ENCODE measurements around the gene MEOX1. TPM values are rescaled to one million over a fixed set of nuclear protein-coding genes. Genes with fewer than 3 reads are reported as not detected.
A peak's percentile ranks its signal among the peaks of the same experiment; 100 is the strongest.

The MEOX1 gene
- total RNA-seq, 6 experiments from 2014 or later = not detected

DNA sequence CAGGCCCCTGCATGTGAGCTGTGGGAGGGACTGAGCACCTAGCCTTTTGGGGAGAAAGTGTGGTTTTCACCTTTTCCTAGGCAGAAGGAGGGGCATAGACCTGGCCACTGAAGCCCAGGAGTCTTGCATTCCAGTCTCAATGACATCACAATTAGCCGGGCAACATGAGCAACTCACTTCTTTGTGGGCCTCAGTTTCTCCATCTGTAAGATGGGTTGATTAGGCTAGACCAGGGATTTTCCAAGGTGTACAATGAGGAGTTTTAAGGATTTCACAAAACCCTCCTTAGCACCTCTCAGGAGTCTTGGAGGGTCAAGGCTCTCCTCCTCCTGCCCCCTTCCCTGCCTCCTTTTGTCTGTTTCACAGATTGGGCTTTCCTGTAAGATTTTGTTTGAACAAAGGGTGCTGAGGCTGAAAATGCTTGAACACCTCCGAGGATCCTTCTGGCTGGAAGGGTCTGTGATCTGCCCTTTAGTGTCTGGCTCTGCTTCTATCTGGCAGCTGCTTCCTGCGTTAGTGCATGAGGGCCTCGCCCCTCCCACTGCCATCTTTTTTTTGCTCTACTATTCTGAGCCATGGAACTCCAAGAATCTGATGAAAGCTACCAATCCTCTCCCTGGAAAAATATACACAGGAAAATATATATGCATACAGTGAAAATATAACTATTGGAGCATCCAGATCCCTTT is 63.2 kb downstream of the MEOX1 start:
- no peak overlapping the region for H3K4me3 Mint-ChIP-seq
- H3K4me1 Mint-ChIP-seq (ENCODE audit: low read depth) = peaks cover 25% of the 10 kb centered on the region
- H3K27me3 Mint-ChIP-seq (ENCODE audit: insufficient read depth) = peaks cover 5% of the 10 kb centered on the region

DNA sequence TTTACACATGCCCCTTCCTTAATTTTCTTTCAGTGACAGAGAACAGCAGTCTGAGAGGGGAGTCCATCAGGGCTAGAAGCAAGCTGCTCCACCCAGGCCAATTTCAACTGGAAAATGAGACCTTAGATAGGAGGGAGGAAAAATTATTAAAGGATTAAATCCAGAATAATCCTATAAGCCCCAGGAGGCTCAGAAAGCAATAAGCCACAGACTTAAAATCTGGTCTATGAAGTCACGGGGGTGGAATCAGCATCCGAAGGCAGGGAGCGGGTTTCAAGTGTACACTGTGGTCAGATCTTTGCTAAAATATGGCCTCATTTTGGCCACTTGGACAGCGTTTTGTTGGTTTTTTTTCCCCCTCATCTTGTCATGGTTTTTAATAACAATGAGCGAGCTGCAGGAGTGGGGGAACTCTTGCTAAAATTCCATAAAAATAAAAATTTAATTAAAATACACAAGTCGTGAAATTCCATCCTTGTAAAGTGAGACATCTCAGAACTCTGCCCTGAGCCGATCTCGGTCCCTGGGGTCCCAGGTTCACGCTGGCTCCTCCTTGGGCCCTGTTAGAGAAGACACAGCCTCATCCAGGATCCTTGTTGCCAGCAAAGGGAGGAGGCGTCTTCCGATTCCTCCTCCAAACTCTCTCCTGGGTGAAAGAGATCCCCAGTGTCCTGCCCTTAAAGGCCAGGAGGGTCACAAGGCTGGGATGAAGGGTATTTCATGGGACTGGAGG is 63.9 kb downstream of the MEOX1 start:
- no peak overlapping the region for H3K27ac Mint-ChIP-seq
- peaks cover 5% of the 10 kb centered on the region for H3K27me3 Mint-ChIP-seq (ENCODE audit: insufficient read depth)

More for the DNA sequence above, 63.2 kb downstream of the MEOX1 start:
- H3K27ac Mint-ChIP-seq = no peak overlapping the region
- no peaks in the 10 kb centered on the region for H3K9me3 Mint-ChIP-seq
- no peak for TF ChIP-seq CTCF (IDR thresholded peaks at IDR 0.05)
- DNase-seq = no peak
- no peaks in the 10 kb centered on the region for H3K36me3 Mint-ChIP-seq (ENCODE audit: low read depth)

GRCh38 chr17:43595466-43595865 is 66.3 kb downstream of the MEOX1 start:
- Mint-ChIP-seq H3K27me3 (ENCODE audit: insufficient read depth) (peaks cover 5% of the 10 kb centered on the region; the same call in 1 of the 2 replicates), H3K36me3 (ENCODE audit: low read depth) (no peaks in the 10 kb centered on the region), H3K9me3 (no peaks in the 10 kb centered on the region), H3K4me1 (ENCODE audit: low read depth) (peaks cover 50% of the 10 kb centered on the region), H3K4me3 (no peak overlapping the region), H3K27ac (peak overlapping the region; percentile 25; the same call in 1 of the 2 replicates)
- TF ChIP-seq CTCF (IDR thresholded peaks at IDR 0.05) = no peak
- no peak for DNase-seq

More for the DNA sequence above, 63.9 kb downstream of the MEOX1 start:
- H3K4me1 Mint-ChIP-seq (ENCODE audit: low read depth) = peaks cover 26% of the 10 kb centered on the region
- no peaks in the 10 kb centered on the region for H3K36me3 Mint-ChIP-seq (ENCODE audit: low read depth)
- no peaks in the 10 kb centered on the region for H3K9me3 Mint-ChIP-seq
- no peak for TF ChIP-seq CTCF (IDR thresholded peaks at IDR 0.05)
- DNase-seq = no peak
- H3K4me3 Mint-ChIP-seq = no peak overlapping the region

GRCh38 chr17:43591779-43592562 is 69.8 kb downstream of the MEOX1 start:
- H3K4me1 Mint-ChIP-seq (ENCODE audit: low read depth) = peaks cover 55% of the 10 kb centered on the region
- peak overlapping the region; percentile 82 for H3K4me3 Mint-ChIP-seq
- peak overlapping the region; percentile 97 for H3K27ac Mint-ChIP-seq
- TF ChIP-seq CTCF (IDR thresholded peaks at IDR 0.05) = peak; percentile 7; the same call in 1 of the 2 replicates
- no peaks in the 10 kb centered on the region for H3K9me3 Mint-ChIP-seq
- peak; percentile 57 for DNase-seq
- H3K36me3 Mint-ChIP-seq (ENCODE audit: low read depth) = no peaks in the 10 kb centered on the region
- H3K27me3 Mint-ChIP-seq (ENCODE audit: insufficient read depth) = no peaks in the 10 kb centered on the region

DNA sequence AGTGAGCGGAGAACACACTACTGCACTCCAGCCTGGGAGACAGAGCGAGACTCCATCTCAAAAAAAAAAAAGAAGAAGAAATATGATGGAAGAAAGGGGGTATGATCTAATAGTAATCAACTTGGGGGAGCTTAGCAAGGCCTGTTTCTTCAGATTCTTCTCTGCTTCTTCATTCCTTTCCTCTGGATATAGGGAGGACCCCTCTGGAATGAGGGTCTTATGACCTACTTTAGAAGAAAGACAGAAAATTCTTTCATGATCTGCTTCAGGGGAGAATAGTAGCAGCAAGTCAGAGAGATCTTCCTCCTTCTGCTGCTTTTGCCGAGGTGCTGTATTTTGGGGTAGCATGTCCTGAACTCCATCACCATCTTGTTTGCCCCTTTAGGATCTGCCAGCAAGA is 70.7 kb downstream of the MEOX1 start:
- Mint-ChIP-seq H3K4me1 (ENCODE audit: low read depth) (peaks cover 50% of the 10 kb centered on the region), H3K27ac (peak overlapping the region; percentile 97), H3K36me3 (ENCODE audit: low read depth) (no peaks in the 10 kb centered on the region), H3K27me3 (ENCODE audit: insufficient read depth) (no peaks in the 10 kb centered on the region), H3K9me3 (no peaks in the 10 kb centered on the region), H3K4me3 (peak overlapping the region; percentile 82)
- DNase-seq = no peak
- TF ChIP-seq CTCF (IDR thresholded peaks at IDR 0.05) = no peak

Other genes with a start within 250 kb of the MEOX1 start
- gene DHX8, start 177.9 kb downstream of the MEOX1 start, total RNA-seq (2021; fragmentation: NEBNext Ultra II Directional; extraction: Animal tissue kit (Norgen Biotek cat#: 25700)) = 10 to 100 TPM; 57.2 to 65.6 (median 61.7) TPM
- 1 to 10 TPM; 4.7 to 6.9 (median 5.8) TPM for gene ETV4, start 115.6 kb downstream of the MEOX1 start, total RNA-seq (2021; fragmentation: NEBNext Ultra II Directional; extraction: Animal tissue kit (Norgen Biotek cat#: 25700))
- not detected for gene SOST, start 96.9 kb upstream of the MEOX1 start, total RNA-seq (2021; fragmentation: NEBNext Ultra II Directional; extraction: Animal tissue kit (Norgen Biotek cat#: 25700))
- 10 to 100 TPM; 34.3 to 47.2 (median 38.3) TPM for gene DUSP3, start 117.1 kb upstream of the MEOX1 start, total RNA-seq (2021; fragmentation: NEBNext Ultra II Directional; extraction: Animal tissue kit (Norgen Biotek cat#: 25700))
- gene CFAP97D1, start 118.5 kb upstream of the MEOX1 start, total RNA-seq (2021; fragmentation: NEBNext Ultra II Directional; extraction: Animal tissue kit (Norgen Biotek cat#: 25700)) = not detected
- 1 to 10 TPM; 5.5 to 6.9 (median 5.9) TPM for gene MPP3, start 171.2 kb upstream of the MEOX1 start, total RNA-seq (2021; fragmentation: NEBNext Ultra II Directional; extraction: Animal tissue kit (Norgen Biotek cat#: 25700))
- not detected for gene CD300LG, start 185.3 kb upstream of the MEOX1 start, total RNA-seq (2021; fragmentation: NEBNext Ultra II Directional; extraction: Animal tissue kit (Norgen Biotek cat#: 25700))
- gene MPP2, start 245.6 kb upstream of the MEOX1 start, total RNA-seq (2021; fragmentation: NEBNext Ultra II Directional; extraction: Animal tissue kit (Norgen Biotek cat#: 25700)) = 1 to 10 TPM in 3 of 6 experiments, under 1 TPM in 3; 0.62 to 1.3 (median 1.0) TPM

All from HFFc6 (cell line).